ENCODE measurements around the gene SLC5A5. TPM values are rescaled to one million over a fixed set of nuclear protein-coding genes. Genes with fewer than 3 reads are reported as not detected.

Gene SLC5A5
- polyA plus RNA-seq, 1 of the 3 experiments (the other 2 are of a cell fraction): 0.02 TPM

GRCh38 chr19:17835182-17836006, 36.4 kb upstream of the SLC5A5 start:
- no peak overlapping the region for H3K4me2 ChIP-seq
- no peaks in the 10 kb centered on the region for H4K20me1 ChIP-seq (ENCODE audit: insufficient read depth)
- no peak overlapping the region for H3K9ac ChIP-seq
- no peak overlapping the region for H2AFZ ChIP-seq (ENCODE audit: low read depth)
- no peak for TF ChIP-seq ELF1 (IDR thresholded peaks at IDR 0.05)
- TF ChIP-seq NFIC (IDR thresholded peaks at IDR 0.05; ENCODE audit: borderline replicate concordance): no peak
- no peak for TF ChIP-seq NRF1 (IDR thresholded peaks at IDR 0.05; ENCODE audit: low read depth, low read length)
- no peak for TF ChIP-seq IRF3 (IDR thresholded peaks at IDR 0.05; ENCODE audit: low read depth, low read length)
- no peak for TF ChIP-seq REST (IDR thresholded peaks at IDR 0.05; ENCODE audit: low read depth, low read length)
- TF ChIP-seq MAX (IDR thresholded peaks at IDR 0.05; ENCODE audit: low read depth): no peak
- TF ChIP-seq MXI1 (IDR thresholded peaks at IDR 0.05; ENCODE audit: low read depth, low read length): no peak
- no peak for TF ChIP-seq GATA2 (CRISPR knock-in tag; IDR thresholded peaks at IDR 0.05)
- no peak for TF ChIP-seq FOXM1 (IDR thresholded peaks at IDR 0.05; ENCODE audit: low read depth)
- TF ChIP-seq PBX3 (IDR thresholded peaks at IDR 0.05): no peak
- no peak for TF ChIP-seq ZBTB33 (IDR thresholded peaks at IDR 0.05; ENCODE audit: borderline replicate concordance, low read depth)
- no peak for TF ChIP-seq POLR2AphosphoS5 (IDR thresholded peaks at IDR 0.05; ENCODE audit: low read depth, low read length)
- TF ChIP-seq USF2 (IDR thresholded peaks at IDR 0.05; ENCODE audit: borderline replicate concordance, low read depth, low read length): no peak
- no peaks in the 10 kb centered on the region for H3K9me2 ChIP-seq
- POLR2A ChIA-PET: no interaction called here
- no peaks in the 10 kb centered on the region for H3K36me3 ChIP-seq (replicated peaks in 1 of 2; ENCODE audit: control insufficient read depth in 1 of 2, insufficient read depth in 2 of 2, low read length in 1 of 2)
- H3K79me2 ChIP-seq (ENCODE audit: insufficient read depth): no peaks in the 10 kb centered on the region
- H3K9me3 ChIP-seq: no peaks in the 10 kb centered on the region
- no peaks in the 10 kb centered on the region for H3K27me3 ChIP-seq (ENCODE audit: insufficient read depth)
- CTCF ChIA-PET: interaction anchor here (0.9 to 2.5 kb wide), 3 partner anchors 20 to 32 kb away, joined by 3 to 9 read pairs (median 3); no protein-coding TSS in a partner anchor
- H3K27ac ChIP-seq (ENCODE audit: low read depth in 2 of 2, low read length in 1 of 2): no peak overlapping the region
- DNase-seq: no peak
- no peaks in the 10 kb centered on the region for H3F3A ChIP-seq (replicated peaks; ENCODE audit: insufficient read depth)
- H3K4me1 ChIP-seq (ENCODE audit: control insufficient read depth in 1 of 2, insufficient read depth in 2 of 2, low read depth in 1 of 2, low read length in 1 of 2): peaks cover 0 to 5% of the 10 kb centered on the region in 2 experiments; a peak in 1 of 4 replicates
- no peak overlapping the region for H3K4me3 ChIP-seq (ENCODE audit: low read depth in 2 of 2, low read length in 1 of 2)
- 54% methylated on average over 8 of the region's 8 CpGs for WGBS (ENCODE audit: low lambda C conversion rate)
